HG03575 (cell line): ENCODE results near the gene CISH.

Source experiments
- ATAC-seq: cut with Tn5 transposase; IDR thresholded peaks from one replicate; pipeline ENCODE4 v1.9.1; 2021; ENCODE audit not compliant: unreplicated experiment, insufficient number of reproducible peaks, low FRiP score; ENCODE audit errors: extremely low read depth

CISH gene

GRCh38 chr3:50639055-50639494, 27.5 kb upstream of the CISH start:
- no peak for ATAC-seq

DNA sequence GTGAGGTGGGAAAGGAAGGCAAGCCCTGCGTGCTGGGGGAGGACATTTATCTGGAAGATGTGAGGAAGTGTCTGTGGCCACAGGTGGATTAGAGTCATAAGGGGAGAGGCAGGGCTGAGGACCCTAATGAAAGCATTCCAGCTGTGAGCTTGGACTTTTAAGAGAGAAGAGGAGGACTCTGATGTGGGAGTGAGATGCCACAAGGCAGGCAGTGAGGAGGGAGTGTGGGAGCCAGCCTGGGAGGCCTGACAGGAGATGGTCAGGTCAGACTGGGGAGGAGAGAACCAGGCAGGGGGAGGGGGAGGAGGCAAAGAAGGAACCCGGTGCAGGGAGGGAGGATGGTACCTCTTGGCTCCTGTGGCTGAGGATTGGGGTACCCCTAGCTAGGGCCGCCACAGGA, 26.4 kb upstream of the CISH start:
- ATAC-seq = no peak

DNA sequence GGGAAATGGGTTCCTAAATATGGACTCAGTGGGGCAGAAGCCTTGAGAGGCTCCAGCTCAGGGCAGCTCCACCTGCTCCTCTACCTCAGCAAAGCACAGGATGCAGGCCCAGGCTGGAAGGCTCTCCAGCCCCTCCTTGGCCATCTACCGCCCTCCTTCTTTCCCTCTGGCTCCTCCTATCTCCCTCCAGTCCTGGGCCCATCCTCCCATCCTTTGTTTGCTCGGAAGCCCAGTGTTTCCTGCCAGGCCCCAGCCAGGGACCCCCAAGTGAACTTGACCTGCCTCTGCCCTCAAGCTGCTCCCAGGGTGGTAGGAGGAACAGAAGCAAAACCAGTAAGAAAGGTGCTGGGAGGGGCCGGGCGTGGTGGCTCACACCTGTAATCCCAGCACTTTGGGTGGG, 25.4 kb upstream of the CISH start:
- ATAC-seq = no peak

DNA sequence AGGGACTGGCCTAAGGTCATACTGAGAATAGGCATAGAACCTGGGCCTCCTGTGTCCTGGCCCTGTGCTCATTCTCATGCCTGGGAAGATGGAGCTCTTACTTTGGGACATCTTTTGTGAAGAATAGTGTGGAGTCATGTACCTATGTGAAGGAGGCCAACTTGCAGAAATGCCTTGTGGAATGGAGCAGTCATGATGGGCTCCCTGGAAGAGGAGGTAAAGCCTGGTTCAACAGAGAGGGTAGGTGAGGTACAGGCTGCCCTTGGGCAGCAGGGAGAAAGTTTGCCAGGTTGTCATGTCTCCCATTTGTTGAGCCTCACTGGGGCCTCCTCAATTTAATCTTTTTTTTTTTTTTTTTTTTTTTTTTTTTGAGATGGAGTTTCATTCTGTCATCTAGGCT, 23.5 kb upstream of the CISH start:
- ATAC-seq = no peak

DNA sequence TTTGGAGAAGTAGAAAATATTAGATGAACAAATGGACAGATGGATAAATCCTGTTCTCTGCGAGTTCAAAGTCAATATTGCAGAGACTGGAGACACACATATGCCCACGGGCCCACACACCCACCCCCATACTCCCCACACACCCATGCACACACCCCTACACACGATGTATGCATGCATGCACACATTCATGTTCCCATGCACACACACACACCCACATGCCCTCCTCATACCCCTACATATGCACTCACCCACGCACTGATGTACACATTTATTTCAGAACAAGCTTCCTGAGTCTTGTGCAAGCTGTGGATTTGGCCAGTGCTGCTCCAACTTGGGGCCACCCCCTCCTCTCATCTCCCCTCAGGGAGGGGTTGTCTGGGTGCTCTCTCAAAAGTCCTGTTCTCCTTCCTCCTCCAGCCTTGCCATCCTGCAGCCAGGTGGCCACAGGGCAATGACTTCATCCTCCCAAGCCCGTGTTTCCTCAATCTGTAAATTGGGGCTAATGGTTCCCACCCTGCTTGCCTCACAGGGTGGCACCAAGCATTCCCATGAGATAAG, 21.7 kb upstream of the CISH start:
- no peak for ATAC-seq

GRCh38 chr3:50632450-50632849, 20.9 kb upstream of the CISH start:
- no peak for ATAC-seq

DNA sequence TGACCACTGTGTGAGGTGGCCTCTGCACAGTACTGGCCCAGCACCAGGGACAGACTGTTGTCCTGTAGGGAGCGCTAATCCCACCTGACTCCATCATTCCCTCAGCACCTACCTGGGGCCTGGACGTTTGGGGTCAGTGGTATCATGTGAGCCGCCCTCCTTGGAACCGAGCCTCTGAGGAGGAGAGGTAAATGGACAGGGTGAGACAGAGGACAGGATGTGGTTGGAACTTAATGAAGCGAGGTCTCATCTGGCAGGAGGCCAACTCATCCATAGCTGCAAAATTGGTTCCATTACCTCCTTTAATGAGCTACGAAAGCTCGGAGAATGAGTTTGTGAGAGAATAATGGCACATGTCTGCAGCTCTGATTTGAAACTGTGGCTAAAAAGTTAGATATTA, 19.3 kb upstream of the CISH start:
- ATAC-seq = no peak

- no peak for ATAC-seq
These were observed 18.8 kb upstream of the CISH start for GRCh38 chr3:50630394-50630793.

DNA sequence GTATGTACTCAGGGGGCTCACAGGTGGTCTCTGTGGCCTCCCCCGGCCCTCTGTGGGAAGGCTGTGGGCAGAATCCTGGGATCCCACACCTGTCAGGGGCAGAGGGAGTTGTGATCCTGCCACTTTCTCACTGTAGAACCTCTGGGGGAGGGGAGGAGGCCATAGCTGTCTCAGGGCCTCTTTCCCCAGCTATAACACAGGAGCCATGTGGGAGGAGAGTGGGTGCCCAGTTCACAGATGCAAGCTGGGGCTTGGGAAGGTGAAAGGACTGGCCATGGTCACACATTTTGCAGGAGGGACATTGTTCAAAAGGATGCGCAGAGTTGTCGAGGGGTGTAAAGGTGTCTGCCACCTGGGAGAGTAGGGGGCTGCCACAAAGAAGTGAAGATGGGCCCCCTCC, 17.0 kb upstream of the CISH start:
- ATAC-seq = no peak

DNA sequence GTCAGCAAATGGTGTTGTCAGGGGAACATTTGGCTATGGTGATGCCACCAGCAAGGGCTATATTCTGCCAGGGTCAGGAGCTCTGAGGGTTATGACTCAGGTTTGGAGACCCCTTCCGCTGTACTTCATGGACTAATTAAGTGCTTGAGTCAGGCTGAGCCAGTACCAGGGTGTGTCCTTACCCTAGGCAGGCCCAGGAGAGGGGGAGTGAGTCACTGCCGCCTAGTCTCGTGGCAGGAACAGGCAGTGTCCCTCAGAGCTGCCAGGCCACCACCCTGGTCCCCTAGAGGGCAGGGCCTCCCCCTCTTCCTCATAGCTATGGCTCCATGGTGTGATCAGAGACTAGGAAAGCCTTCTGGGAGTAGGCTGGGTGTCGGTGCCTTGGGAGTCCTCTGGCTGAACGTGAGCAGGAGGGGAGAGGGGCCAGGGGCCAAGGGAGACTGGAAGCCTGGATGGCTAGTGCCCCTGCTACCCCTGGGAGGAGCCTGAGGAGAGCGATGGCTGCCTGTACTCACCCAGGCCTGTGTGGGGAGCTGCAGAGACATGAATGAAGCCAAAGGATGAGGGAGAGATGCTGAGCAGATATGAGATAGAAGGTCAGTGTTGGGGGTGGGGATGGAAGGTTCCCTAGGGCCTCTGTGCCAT, 16.0 kb upstream of the CISH start:
- no peak for ATAC-seq

DNA sequence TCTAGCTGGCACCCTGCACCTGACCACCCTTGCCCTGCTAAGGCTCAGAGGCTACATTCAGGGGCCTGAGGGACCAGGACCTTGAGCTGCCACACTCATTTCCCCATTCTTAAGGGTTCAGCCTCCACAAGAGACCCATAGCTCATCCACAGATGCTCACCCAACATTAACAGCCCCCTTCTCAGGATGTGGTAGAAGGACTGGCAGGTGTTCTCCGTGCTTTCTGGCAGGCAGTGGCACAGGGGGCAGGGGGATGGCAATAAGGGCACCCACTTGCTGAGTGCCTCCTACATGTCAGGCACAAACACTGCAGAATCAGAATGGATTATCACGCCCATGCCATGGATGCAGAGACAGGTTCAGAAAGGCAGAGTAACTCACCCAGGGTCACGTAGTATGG, 14.8 kb upstream of the CISH start:
- no peak for ATAC-seq

- no peak for ATAC-seq
These were observed 13.9 kb upstream of the CISH start for GRCh38 chr3:50625231-50626182.

DNA sequence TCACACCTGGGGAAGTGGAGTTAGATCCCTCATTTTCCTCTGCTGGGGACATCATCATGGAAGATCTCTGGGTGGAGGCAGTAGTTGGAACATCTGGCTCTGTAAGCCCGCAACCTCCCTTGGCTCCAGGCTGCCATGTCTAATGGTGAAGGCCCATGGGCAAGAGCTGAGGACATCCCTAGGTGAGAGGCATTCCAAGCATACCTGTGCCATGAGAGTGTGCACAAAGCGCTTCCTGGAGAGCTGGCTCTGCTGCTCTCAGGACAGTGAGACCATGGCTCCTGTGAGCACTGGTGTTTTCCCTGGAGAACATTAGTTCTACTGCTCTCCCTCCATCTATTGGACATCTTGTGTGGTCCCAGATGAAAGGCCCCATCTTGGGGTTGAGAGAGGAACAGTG, 13.1 kb upstream of the CISH start:
- ATAC-seq = no peak

- ATAC-seq = no peak
These were observed 12.4 kb upstream of the CISH start for GRCh38 chr3:50623840-50624474.

DNA sequence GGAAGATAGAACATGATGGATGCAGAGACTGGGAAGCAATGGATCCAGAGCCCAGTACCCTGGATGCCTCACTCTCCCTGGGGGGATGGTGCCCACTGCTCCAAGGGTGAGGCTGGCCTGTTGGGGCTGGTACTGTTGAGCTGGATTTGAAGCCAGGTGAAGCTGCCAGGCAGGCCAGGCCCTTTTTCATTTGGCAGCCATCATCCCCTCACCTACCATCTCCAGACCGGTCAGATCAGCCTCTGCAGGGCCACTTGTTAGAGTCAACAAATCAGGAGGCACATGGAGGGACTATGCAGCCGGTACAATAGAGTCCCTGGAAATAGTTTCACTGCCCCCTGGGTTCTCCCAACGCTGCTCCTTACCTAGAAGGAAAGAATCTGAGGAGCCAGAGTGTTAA, 11.3 kb upstream of the CISH start:
- no peak for ATAC-seq

GRCh38 chr3:50620820-50621219, 9.2 kb upstream of the CISH start:
- ATAC-seq = no peak

DNA sequence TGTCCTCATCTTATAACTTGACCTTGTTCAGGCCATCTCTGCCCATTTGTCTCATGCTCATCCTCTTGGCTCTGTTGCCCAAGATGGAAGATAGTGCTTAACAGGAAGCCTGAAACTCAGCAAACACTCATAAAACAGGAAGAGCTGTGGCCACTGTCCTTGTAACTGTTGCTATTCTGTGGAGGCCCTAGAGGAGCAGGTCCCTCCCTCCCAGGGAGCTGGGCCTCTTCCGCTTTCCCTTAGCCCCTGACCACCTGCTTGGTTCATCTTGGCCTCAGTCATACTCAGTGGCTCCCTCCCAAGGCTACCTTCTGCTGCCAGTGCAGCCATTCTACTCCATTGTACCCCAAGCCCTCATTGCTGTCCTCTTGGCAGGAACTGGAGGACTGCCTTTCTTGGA, 8.8 kb upstream of the CISH start:
- no peak for ATAC-seq

DNA sequence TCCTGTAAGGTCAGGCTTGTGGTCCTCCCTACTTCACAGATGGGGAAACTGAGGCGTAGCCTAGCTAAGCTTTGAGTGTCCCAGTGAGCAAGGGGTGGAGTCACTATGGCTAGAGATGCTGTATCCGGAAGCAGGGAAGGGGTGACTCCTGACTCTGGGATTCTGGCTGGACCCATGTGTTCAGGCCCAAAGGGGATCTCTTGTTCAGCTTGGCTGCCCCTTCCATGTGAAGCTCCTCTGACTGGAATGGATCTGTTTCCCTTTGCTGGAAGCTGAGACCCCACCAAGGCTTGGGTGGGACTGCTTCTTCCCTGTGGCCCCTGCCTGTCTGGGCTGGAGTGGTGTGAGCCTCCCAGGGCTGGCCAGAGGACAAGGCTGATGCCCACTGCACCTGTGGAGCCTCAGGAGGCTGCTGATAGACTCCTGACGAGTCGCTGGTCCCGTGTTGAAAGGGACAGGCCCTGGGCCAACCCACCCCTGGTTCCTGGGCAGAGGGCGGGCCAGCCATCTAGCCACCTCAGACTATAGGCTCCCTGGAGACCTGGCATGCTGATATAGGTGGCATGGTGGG, 6.4 kb upstream of the CISH start:
- no peak for ATAC-seq

DNA sequence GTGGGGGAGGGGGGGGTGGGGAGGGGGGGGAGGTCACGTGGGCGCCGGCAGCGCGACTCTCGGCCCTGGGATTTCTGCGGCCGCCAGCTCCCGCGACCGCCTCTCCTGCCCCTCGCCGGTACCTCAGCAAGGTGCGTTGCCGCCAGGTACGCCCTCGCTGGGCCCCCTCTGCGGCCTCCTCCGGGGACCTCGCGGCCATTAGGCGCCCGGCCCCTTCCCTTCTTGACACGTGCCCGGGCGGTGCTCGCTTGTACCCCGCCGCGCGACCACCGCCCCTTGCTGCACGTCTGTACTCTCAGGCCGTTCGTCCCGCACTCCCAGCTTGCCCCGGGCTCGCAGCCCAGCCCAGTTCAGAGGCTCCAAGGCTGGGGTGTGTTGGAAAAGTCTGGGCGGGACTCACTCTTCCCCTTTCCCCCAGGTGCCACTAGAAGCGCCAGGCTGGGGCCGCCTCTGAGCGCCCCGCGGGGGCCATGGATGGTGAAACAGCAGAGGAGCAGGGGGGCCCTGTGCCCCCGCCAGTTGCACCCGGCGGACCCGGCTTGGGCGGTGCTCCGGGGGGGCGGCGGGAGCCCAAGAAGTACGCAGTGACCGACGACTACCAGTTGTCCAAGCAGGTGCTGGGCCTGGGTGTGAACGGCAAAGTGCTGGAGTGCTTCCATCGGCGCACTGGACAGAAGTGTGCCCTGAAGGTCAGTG, 5.7 kb upstream of the CISH start, which contains the start of gene MAPKAPK3:
TSS of gene MAPKAPK3 (plus strand) at position 56 of the 696 bp plus-strand sequence. CDS start at position 471, 415 bp downstream.
- no peak for ATAC-seq
